Epithelial cell of esophagus (primary cell): ENCODE results near the gene FAM184B.
A peak's percentile ranks its signal among the peaks of the same experiment; 100 is the strongest.

ENCODE experiments used
- DNase-seq: peaks from one replicate; pipeline ENCODE4 v3.0.0; 2010; ENCODE audit warnings: low read depth
- H3K4me3 ChIP-seq: 2 replicates; pipeline ENCODE4 v1.5.1; 2011; ENCODE audit warnings: mild to moderate bottlenecking, low read length, control low read depth
- TF ChIP-seq, protein P1 (sequence below): IDR thresholded peaks from 2 replicates; pipeline ENCODE4 v1.5.1; 2011; ENCODE audit warnings: low read depth, mild to moderate bottlenecking, low read length, control low read depth, inconsistent platforms; ENCODE audit not compliant: insufficient read depth; ENCODE audit errors: missing control alignments

Gene FAM184B

DNA sequence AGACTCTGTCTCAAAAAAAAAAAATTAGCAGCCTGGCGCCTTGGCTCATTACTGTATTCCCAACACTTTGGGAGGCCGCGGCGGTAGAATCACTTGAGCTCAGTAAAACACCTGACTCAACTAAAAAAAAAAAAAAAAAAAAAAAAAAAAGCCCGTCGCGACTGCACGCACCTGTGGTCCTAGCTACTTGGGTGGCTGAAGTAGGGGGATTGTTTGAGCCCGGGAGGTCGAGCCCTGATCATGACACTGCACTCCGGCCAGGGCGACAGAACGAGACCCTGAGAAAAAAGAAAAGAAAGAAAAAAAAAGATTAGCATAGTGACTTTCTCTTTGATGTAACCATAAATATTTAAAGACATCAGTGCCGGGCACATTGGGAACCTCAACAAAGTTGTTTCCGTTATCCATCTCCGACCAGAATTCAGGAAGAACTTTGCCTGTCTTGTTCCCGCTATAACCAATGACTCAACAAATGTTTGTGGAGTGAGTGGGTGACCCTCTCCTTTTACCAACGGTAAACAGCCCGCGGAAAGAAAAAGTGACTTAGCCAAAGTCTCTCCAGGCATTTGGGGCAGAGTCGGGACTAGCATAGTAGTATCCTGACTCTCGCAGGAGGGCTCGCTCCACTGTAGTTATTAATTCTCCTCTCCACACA is 167.5 kb downstream of the FAM184B start:
- DNase-seq, result peak; percentile 79
- TF ChIP-seq, protein P1, sequence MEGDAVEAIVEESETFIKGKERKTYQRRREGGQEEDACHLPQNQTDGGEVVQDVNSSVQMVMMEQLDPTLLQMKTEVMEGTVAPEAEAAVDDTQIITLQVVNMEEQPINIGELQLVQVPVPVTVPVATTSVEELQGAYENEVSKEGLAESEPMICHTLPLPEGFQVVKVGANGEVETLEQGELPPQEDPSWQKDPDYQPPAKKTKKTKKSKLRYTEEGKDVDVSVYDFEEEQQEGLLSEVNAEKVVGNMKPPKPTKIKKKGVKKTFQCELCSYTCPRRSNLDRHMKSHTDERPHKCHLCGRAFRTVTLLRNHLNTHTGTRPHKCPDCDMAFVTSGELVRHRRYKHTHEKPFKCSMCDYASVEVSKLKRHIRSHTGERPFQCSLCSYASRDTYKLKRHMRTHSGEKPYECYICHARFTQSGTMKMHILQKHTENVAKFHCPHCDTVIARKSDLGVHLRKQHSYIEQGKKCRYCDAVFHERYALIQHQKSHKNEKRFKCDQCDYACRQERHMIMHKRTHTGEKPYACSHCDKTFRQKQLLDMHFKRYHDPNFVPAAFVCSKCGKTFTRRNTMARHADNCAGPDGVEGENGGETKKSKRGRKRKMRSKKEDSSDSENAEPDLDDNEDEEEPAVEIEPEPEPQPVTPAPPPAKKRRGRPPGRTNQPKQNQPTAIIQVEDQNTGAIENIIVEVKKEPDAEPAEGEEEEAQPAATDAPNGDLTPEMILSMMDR, result no peak
- peak overlapping the region; percentile 94 for H3K4me3 ChIP-seq

DNA sequence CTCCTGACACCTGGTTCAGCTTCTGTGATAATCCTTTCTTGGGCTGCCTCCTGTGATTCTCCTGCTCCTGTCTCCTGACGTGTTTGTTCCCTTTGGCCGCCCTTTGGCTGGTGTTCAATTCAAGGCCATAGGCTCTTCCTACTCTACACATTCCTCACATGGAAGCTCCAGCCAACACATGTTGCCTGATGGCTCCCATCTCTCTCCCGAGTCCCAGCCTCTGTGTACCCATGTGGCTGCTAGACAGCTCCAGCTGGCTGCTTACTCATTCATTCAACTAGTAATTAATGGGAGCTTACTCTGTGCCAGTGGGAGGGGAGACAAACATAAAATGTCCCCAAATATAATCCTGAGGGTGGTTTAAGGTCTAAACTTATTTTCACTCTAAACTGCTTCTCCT is 176.2 kb downstream of the FAM184B start:
- DNase-seq, result no peak
- TF ChIP-seq, protein P1, result no peak
- H3K4me3 ChIP-seq, result no peak overlapping the region

GRCh38 chr4:17599826-17600225 is 181.6 kb downstream of the FAM184B start:
- TF ChIP-seq, protein P1, result no peak
- DNase-seq, result no peak
- H3K4me3 ChIP-seq, result no peak overlapping the region

GRCh38 chr4:17597517-17597916 is 183.9 kb downstream of the FAM184B start:
- peak; percentile 62 for DNase-seq
- TF ChIP-seq, protein P1, result peak; percentile 66
- no peak overlapping the region for H3K4me3 ChIP-seq

DNA sequence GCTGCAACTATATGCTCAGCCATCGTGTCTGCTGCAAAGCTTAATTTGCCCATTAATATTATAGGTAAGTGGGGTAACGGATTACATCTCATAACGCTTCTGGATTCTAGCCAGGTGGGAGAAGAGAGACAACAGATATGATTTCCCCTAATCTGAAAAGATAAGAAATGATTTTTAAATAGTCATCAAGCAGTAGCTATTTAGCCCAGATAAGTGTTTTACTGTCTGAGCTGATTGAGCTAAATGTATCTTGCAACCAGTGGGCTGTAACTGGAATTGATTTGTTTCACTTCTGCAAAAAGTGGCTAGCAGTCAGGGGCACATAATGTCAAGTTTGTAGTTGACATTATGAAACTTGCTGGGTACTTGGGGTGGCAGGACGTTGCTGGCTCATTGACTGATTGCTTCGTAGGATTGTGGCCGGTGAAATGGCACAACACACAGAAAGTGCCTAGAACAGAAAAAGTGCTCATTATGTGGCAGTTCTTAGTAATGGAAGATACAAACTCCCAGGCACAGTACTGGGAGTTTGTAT is 185.9 kb downstream of the FAM184B start:
- TF ChIP-seq, protein P1, result no peak
- H3K4me3 ChIP-seq, result no peak overlapping the region
- DNase-seq, result no peak

GRCh38 chr4:17589355-17589754 is 192.1 kb downstream of the FAM184B start:
- no peak for DNase-seq
- TF ChIP-seq, protein P1, result no peak
- H3K4me3 ChIP-seq, result no peak overlapping the region
